Mesenchymal stem cell (in vitro differentiated cells and primary cell): Measurements from ENCODE around the gene NTMT1.

ENCODE experiments used
- DNase-seq: peaks from one replicate; pipeline ENCODE4 v3.0.0-alpha.2; 2013
- H2AFZ ChIP-seq: one replicate; pipeline ENCODE4 v1.6.1; 2013; ENCODE audit warnings: low read depth, mild to moderate bottlenecking, control low read depth, inconsistent platforms, low read length, moderate library complexity
- H2AK5ac ChIP-seq: 2 replicates; pipeline ENCODE4 v1.6.1; 2013; ENCODE audit warnings: low read length, moderate library complexity, mild to moderate bottlenecking, inconsistent platforms; ENCODE audit not compliant: severe bottlenecking
- H2BK120ac ChIP-seq: one replicate; pipeline ENCODE4 v1.6.1; 2013; ENCODE audit warnings: low read depth, mild to moderate bottlenecking, inconsistent platforms, low read length, moderate library complexity
- H2BK12ac ChIP-seq, 2 experiments: one replicate each; pipeline ENCODE4 v1.6.1; 2013; ENCODE audit warnings: inconsistent platforms in 2 of 2, low read length in 2 of 2, mild to moderate bottlenecking in 2 of 2, moderate library complexity in 2 of 2, control low read depth in 1 of 2
- H2BK15ac ChIP-seq: one replicate; pipeline ENCODE4 v1.6.1; 2013; ENCODE audit warnings: mild to moderate bottlenecking, low read depth, inconsistent platforms; ENCODE audit not compliant: poor library complexity, severe bottlenecking
- H2BK5ac ChIP-seq: 2 replicates; pipeline ENCODE4 v1.6.1; 2013; ENCODE audit warnings: low read depth, mild to moderate bottlenecking, low read length, control low read depth, inconsistent platforms; ENCODE audit not compliant: poor library complexity, severe bottlenecking
- H3K14ac ChIP-seq, 2 experiments: one replicate each; pipeline ENCODE4 v1.6.1; 2013; ENCODE audit warnings: inconsistent platforms in 2 of 2, low read length in 2 of 2, control low read depth in 1 of 2, mild to moderate bottlenecking in 1 of 2, moderate library complexity in 1 of 2
- H3K18ac ChIP-seq, 2 experiments: one replicate each; pipeline ENCODE4 v1.6.1; 2013; ENCODE audit warnings: inconsistent platforms in 2 of 2, low read length in 2 of 2, control low read depth in 1 of 2, low read depth in 1 of 2, mild to moderate bottlenecking in 1 of 2
- H3K23ac ChIP-seq, 2 experiments: one replicate each; pipeline ENCODE4 v1.6.1; 2013; ENCODE audit warnings: inconsistent platforms in 2 of 2, low read length in 2 of 2, mild to moderate bottlenecking in 2 of 2, moderate library complexity in 2 of 2, control low read depth in 1 of 2
- H3K27ac ChIP-seq: 2 replicates; pipeline ENCODE4 v1.5.1; 2013; ENCODE audit warnings: mild to moderate bottlenecking, moderate library complexity, low read length, control low read depth, inconsistent platforms; ENCODE audit not compliant: poor library complexity, severe bottlenecking
- H3K27me3 ChIP-seq, 2 experiments: 2 replicates each; pipeline versions ENCODE4 v1.6.1 to v1.7.0; 2013; ENCODE audit warnings: low read length in 2 of 2, mild to moderate bottlenecking in 2 of 2, moderate library complexity in 2 of 2, control low read depth in 1 of 2, inconsistent platforms in 1 of 2; ENCODE audit not compliant: control insufficient read depth in 1 of 2, insufficient read depth in 1 of 2
- H3K36me3 ChIP-seq, 2 experiments: 2 replicates each; pipeline versions ENCODE4 v1.6.1 to v1.7.0; 2013; ENCODE audit warnings: low read length in 2 of 2, control low read depth in 1 of 2, inconsistent platforms in 1 of 2, low read depth in 1 of 2, mild to moderate bottlenecking in 1 of 2; ENCODE audit not compliant: insufficient read depth in 2 of 2, control insufficient read depth in 1 of 2
- H3K4ac ChIP-seq, 2 experiments: one replicate each; pipeline ENCODE4 v1.6.1; 2013; ENCODE audit warnings: inconsistent platforms in 2 of 2, low read length in 2 of 2, mild to moderate bottlenecking in 2 of 2, moderate library complexity in 2 of 2, control low read depth in 1 of 2, low read depth in 1 of 2
- H3K4me1 ChIP-seq: 2 replicates; pipeline ENCODE4 v1.6.1; 2013; ENCODE audit warnings: low read depth, low read length, control low read depth; ENCODE audit not compliant: control insufficient read depth, insufficient read depth
- H3K4me2 ChIP-seq: 2 replicates; pipeline ENCODE4 v1.6.1; 2013; ENCODE audit warnings: low read length, mild to moderate bottlenecking, inconsistent platforms; ENCODE audit not compliant: poor library complexity, severe bottlenecking
- H3K4me3 ChIP-seq, 2 experiments: 2 replicates each; pipeline versions ENCODE4 v1.5.1 to v1.7.0; 2013; ENCODE audit warnings: low read length in 2 of 2, mild to moderate bottlenecking in 2 of 2, control low read depth in 1 of 2, low read depth in 1 of 2; ENCODE audit not compliant: insufficient read depth in 1 of 2
- H3K79me1 ChIP-seq: replicated peaks from 2 replicates; pipeline ENCODE4 v1.6.1; 2013; ENCODE audit warnings: mild to moderate bottlenecking, control low read depth, low read length, inconsistent platforms; ENCODE audit not compliant: poor library complexity, severe bottlenecking
- H3K9ac ChIP-seq: 2 replicates; pipeline ENCODE4 v1.7.0; 2013; ENCODE audit warnings: mild to moderate bottlenecking, low read length, moderate library complexity
- H3K9me3 ChIP-seq: 2 replicates; pipeline ENCODE4 v1.7.0; 2013; ENCODE audit warnings: mild to moderate bottlenecking, low read length; ENCODE audit not compliant: control insufficient read depth
- H4K8ac ChIP-seq: one replicate; pipeline ENCODE4 v1.6.1; 2013; ENCODE audit warnings: inconsistent platforms, mild to moderate bottlenecking, low read length, moderate library complexity
- H4K91ac ChIP-seq: one replicate; pipeline ENCODE4 v1.6.1; 2013; ENCODE audit warnings: mild to moderate bottlenecking, low read length, inconsistent platforms
- WGBS: methylation state at CpG from one replicate; pipeline ENCODE4 v1.1.7; 2013; ENCODE audit warnings: mixed read lengths; 5-methylcytosine and 5-hydroxymethylcytosine counted together

The NTMT1 gene

GRCh38 chr9:129584136-129584535, 41.8 kb upstream of the NTMT1 start:
- Histone ChIP-seq H3K9me3 (no peaks in the 10 kb centered on the region), H2AFZ (peak overlapping the region; percentile 36), H3K18ac (peak overlapping the region in 1 of 2 experiments; percentile 86), H2BK120ac (no peak overlapping the region), H3K9ac (no peak overlapping the region), H3K4me2 (no peak overlapping the region), H3K36me3 (no peaks in the 10 kb centered on the region), H3K14ac (peak overlapping the region in 1 of 2 experiments; percentile 36), H3K79me1 (no peaks in the 10 kb centered on the region), H3K4ac (peak overlapping the region; percentile 3 to 92), H4K91ac (no peak overlapping the region), H3K23ac (no peak overlapping the region), H3K4me1 (peaks cover 4% of the 10 kb centered on the region), H4K8ac (peak overlapping the region; percentile 22), H2BK12ac (no peak overlapping the region), H3K27ac (no peak overlapping the region), H3K27me3 (no peaks in the 10 kb centered on the region), H2BK5ac (no peak overlapping the region), H2AK5ac (no peak overlapping the region), H2BK15ac (no peak overlapping the region), H3K4me3 (no peak overlapping the region)
- DNase-seq = peak; percentile 88
- WGBS = 81% methylated on average over 1 of the region's 1 CpG

- no peak overlapping the region for H2BK15ac ChIP-seq
- H3K4me2 ChIP-seq = no peak overlapping the region
- WGBS = no CpG with 5 or more reads among the region's 1 CpG
- H4K8ac ChIP-seq = no peak overlapping the region
- H3K14ac ChIP-seq = no peak overlapping the region
- H3K4me3 ChIP-seq = no peak overlapping the region
- H2AK5ac ChIP-seq = no peak overlapping the region
- H3K4me1 ChIP-seq = peaks cover 1% of the 10 kb centered on the region
- no peaks in the 10 kb centered on the region for H3K79me1 ChIP-seq
- H3K4ac ChIP-seq = no peak overlapping the region
- no peak overlapping the region for H2AFZ ChIP-seq
- H4K91ac ChIP-seq = no peak overlapping the region
- H2BK5ac ChIP-seq = no peak overlapping the region
- DNase-seq = no peak
- H3K18ac ChIP-seq = no peak overlapping the region
- no peaks in the 10 kb centered on the region for H3K9me3 ChIP-seq
- H2BK120ac ChIP-seq = no peak overlapping the region
- no peak overlapping the region for H3K23ac ChIP-seq
- no peak overlapping the region for H3K9ac ChIP-seq
- no peak overlapping the region for H3K27ac ChIP-seq
- H3K36me3 ChIP-seq = no peaks in the 10 kb centered on the region
- H3K27me3 ChIP-seq = no peaks in the 10 kb centered on the region
- no peak overlapping the region for H2BK12ac ChIP-seq
These were observed 40.6 kb upstream of the NTMT1 start for GRCh38 chr9:129585352-129585751.

- Histone ChIP-seq H3K36me3 (no peaks in the 10 kb centered on the region), H3K27me3 (no peaks in the 10 kb centered on the region), H3K4me1 (peaks cover 1% of the 10 kb centered on the region), H3K14ac (no peak overlapping the region), H3K9ac (no peak overlapping the region), H3K18ac (peak overlapping the region in 1 of 2 experiments; percentile 28), H4K91ac (no peak overlapping the region), H3K4ac (peak overlapping the region in 1 of 2 experiments; percentile 7), H2BK12ac (no peak overlapping the region), H2BK15ac (no peak overlapping the region), H3K79me1 (no peaks in the 10 kb centered on the region), H4K8ac (peak overlapping the region; percentile 72), H3K4me2 (no peak overlapping the region), H2BK5ac (no peak overlapping the region), H2AK5ac (no peak overlapping the region), H2BK120ac (no peak overlapping the region), H3K4me3 (no peak overlapping the region), H3K9me3 (no peaks in the 10 kb centered on the region), H2AFZ (no peak overlapping the region), H3K23ac (no peak overlapping the region), H3K27ac (no peak overlapping the region)
- no peak for DNase-seq
- WGBS = no CpG with 5 or more reads among the region's 1 CpG
These were observed 39.7 kb upstream of the NTMT1 start for GRCh38 chr9:129586245-129586644.

GRCh38 chr9:129586685-129587084, 39.3 kb upstream of the NTMT1 start:
- Histone ChIP-seq H3K4me3 (no peak overlapping the region), H4K8ac (peak overlapping the region; percentile 29), H2BK5ac (no peak overlapping the region), H3K79me1 (no peaks in the 10 kb centered on the region), H3K36me3 (no peaks in the 10 kb centered on the region), H3K18ac (peak overlapping the region in 1 of 2 experiments; percentile 28), H3K27ac (no peak overlapping the region), H2BK120ac (no peak overlapping the region), H3K4me2 (no peak overlapping the region), H2AFZ (no peak overlapping the region), H3K4me1 (peaks cover 2% of the 10 kb centered on the region), H3K4ac (no peak overlapping the region), H3K9ac (no peak overlapping the region), H3K9me3 (no peaks in the 10 kb centered on the region), H3K23ac (no peak overlapping the region), H3K14ac (no peak overlapping the region), H4K91ac (peak overlapping the region; percentile 34), H2BK12ac (no peak overlapping the region), H2AK5ac (no peak overlapping the region), H3K27me3 (no peaks in the 10 kb centered on the region), H2BK15ac (no peak overlapping the region)
- 66% methylated on average over 7 of the region's 8 CpGs for WGBS
- no peak for DNase-seq
